C1 segment of cervical spinal cord (tissue), 14 donors: Measurements from ENCODE around the gene BAIAP2L1.
"Not testable (repeated sequence)": the region's sequence is repeated elsewhere in the genome, so short reads cannot be mapped to it uniquely, and the experiment has no call there.

ENCODE experiments used
- DNase-seq, 14 donors: peaks; one replicate each; lab custom pipeline; 2025; lab: John Stamatoyannopoulos, UW

BAIAP2L1 gene

DNA sequence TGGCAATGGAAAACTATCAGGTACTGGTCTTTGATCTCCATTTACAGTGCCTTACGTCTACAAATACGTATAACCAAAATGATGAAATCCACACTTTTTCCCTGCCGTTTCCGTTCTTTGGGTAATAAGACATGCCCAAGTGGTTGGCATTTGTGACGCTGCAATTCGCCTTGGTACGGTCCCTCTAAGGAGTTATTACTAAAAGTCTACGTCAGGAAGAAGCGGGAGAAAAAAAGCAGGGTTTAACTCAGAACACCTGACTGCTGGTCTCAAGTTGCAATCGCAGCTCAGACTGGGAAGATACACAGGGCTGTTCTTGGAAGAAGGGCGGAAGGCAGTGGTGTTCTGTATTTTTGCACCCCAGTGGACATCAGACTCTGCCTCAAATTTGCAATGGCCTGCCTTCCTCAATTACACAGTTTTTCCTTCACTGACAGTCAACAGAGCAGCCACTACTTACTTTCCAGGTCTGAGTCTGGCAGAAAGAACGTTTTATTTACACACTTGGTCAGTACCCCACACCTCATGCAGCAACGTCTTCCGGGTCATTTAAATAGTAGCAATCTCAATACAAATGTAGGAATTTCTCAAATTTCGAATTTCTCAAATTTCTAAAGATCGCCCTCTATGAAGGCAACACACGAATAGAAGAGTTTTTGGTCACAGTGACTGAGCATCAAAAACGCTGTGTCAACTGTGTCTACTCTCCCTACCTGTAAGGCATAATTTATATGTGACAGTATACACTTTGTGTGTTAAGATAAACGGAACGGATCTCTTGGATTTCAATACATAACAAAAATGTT, 2.1 kb downstream of the BAIAP2L1 start:
- no peak for DNase-seq

DNA sequence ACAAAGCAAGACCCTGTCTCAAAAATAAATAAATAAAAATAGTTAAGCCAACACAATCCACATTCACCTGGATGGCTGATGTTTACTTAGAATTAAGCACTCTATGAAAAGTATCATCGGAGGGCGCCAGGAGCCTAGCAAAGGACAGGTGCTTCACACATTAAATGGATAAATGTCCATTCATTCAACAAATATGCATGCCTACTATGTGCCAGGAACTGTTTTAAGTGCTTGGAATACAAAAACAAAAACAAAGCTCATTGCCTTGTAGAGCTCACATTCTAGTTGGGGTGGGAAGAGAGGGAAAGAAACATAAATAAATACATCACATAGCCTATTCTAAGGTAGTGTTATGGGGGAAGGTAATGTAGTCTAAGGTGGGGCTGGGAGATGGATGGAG, 4.1 kb downstream of the BAIAP2L1 start:
- no peak for DNase-seq

DNA sequence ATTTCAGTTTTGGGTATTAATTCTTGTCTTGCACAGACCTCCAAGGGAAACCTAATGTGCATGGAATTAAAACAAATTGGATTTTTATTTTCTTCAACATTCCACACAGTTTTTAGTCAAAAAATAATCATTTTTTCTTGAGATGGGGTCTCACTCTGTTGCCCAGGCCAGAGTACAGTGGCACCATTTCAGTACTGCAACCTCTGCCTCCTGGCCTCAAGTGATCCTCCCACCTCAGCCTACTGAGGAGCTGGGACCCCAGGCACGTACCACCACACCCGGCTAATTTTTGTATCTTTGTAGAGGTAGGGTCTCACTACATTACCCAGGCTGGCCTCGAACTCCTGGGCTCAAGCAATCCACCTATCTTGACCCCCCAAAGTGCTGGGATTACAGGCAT, 4.9 kb downstream of the BAIAP2L1 start:
- DNase-seq: no peak

DNA sequence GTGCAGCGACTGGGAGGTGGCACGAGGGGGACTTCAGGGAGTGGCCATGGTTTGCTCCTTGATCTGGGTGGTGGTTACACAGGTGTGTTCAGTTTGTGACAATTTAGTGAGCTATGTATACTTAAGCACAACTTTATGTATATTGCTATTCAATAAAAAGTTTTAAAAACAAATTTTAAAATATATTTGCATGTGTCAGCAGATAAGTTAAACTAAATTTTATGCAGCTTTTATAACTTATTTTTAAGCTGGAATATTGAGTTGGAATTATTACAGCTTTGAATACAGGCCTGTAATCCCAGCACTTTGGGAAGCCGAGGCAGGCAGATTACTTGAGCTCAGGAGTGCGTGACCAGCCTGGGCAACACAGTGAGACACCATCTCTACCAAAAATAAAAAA, 5.4 kb downstream of the BAIAP2L1 start:
- no peak for DNase-seq

DNA sequence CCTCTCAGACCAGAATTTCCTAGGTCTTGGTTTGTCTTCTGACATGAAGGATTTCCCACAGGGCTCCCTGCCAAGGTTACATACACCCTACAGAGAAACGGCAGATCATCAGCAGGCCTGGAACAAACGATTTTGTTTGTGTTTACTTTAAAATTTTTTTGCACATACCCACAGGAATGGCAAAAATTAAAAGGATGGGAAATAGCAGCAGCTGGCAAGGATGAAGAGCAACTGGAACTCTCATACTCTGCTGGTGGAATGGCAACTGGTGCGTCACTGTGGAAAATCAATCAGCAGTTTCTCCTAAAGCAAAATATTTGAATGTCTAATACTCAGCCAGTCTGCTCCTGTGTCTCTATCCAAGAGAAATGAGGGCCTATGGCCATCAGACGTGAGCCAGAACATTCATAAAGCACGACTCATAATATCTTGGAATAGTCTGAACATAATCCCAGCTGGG, 6.5 kb downstream of the BAIAP2L1 start:
- no peak for DNase-seq

DNA sequence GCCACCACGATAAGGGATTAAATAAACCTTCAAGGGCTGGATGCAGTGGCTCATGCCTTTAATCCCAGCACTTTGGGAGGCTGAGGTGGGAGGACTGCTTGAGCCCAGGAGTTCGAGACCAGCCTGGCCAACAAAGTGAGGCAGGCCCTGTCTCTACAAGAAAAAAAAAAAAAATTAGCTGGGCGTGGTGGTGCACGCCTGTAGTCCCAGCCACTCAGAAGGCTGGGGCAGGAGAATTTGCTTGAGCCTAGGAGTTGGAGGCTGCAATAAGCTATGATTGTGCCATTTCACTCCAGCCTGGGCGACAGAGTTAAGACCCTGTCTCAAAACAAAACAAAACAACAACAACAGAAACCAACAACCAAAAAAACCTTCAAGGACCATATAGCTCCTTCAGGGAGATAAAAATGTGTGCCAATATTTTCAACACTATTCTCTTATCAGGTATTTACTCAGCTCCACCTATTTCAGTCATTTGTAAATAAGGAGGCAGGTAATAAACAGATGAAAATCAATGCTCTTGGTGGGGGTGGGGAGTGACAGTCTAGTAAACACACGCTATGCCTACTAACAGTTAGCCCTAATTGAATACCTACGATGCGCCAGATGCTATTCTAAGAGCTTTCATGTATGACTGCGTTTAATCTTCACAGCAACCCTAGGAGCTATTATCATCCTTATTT, 13.2 kb downstream of the BAIAP2L1 start:
- DNase-seq: no peak

DNA sequence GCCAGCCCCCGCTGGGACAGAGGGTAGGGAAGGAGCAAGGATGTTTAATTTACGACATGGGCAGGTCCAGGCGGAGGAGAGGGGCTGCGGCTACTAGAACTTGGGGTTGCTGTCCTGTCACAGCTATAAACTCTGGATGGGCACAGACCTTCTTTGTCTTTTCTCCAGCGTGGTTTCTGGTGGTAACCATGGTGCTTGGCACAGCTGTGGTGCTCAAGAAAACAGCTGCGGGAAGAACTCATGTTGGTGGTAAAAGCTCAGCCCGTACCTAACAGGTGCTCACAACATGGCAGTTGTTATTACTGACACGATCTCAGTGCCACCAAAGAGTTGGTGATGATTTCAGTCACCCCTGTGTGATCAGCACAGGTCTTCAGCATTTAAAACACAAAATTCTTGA, 13.8 kb downstream of the BAIAP2L1 start:
- DNase-seq: no peak

DNA sequence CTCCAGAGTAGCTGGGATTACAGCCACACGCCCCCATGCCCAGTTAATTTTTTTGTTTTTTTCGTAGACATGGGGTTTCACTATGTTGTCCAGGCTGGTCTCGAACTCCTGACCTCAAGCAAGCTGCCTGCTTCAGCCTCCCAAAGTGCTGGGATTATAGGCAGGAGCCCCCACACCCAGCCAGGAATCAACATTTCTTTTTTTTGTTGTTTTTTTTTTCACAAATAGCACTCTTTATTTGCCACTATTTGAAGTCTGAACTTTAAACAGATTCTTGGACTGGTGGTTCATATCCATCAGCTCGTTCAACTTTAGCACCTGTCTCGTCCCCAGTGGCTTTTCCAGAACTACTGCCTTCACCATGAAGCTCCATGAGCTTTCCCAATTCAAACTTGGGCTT, 15.4 kb downstream of the BAIAP2L1 start:
- not testable (repeated sequence) for DNase-seq

DNA sequence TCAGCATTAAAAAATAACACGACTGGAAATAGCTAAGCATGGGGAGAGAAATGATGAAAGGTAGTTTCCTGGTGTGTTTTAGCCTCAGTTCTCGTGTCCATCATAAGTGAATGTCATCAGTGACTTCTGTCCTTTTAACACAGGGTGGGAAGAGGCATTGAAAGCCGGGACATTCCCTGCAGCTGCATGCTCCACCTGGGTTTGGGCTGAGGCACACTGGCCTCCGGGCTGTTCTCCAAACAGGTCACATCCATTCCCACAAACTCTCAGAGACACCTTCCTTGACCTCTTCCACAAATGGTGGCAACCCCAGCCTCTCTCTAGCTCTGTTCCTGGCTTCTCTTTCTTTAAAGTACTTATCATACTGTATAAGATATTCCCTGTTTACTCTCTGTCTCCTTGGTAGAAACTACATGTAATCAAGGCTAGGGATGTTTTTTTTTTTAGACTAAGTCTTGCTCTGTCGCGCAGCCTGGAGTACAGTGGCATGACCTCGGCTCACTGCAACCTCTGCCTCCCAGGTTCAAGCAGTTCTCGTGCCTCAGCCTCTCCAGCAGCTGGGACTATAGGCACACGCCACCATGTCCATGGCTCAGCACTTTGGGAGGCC, 22.6 kb downstream of the BAIAP2L1 start:
- DNase-seq: no peak

DNA sequence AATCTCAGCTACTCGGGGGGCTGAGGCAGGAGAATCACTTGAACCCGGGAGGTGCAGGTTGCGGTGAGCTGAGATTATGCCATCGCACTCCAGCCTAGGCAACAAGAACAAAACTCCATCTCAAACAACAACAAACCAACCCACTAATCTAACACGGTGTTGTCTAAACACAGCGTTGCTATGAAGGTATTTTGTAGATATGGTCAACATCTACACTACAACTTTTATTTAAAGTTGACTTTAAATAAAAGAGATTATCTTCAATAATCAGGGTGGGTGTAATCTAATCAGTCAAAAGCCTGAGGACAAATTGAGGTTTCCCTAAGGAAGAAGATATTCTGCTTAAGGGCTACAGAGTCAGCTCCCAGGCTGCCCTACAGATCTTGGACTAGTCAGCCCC, 24.2 kb downstream of the BAIAP2L1 start:
- no peak for DNase-seq

DNA sequence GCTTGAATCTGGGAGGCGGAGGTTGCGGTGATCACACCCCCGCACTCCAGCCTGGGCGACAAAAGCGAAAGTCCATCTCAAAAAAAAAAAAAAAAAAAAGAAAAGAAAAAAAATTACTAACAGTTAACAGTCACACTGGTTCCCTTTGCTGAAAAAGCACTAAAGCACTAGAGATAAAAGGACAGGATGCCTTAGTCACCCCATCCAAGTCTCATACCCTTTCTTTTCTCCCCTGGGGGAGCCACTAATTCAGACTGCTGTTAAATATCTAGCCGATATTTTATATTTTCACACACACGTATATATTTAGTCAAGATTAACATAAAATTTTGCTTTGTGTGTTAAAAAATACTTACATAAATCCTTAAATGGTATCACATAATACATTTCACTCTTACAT, 25.2 kb downstream of the BAIAP2L1 start:
- DNase-seq: no peak

DNA sequence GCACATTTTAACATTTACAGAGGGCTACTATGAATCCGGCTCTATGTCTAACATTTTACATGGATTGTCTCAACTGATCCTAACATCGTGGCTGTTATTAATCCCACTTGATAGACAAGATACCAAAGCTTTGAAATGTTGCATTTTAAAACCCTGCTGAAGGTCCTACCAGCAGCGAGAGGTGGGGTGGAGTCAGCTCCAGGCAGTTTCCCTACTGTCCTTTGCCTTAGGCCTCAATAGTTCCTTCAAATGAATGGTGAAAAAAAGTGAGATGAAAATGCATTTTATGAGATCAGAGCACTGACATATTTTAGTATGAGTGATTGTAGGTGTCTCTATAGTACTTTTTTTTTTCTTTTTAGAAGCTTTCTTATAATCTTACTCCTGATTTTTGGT, 26.6 kb downstream of the BAIAP2L1 start:
- no peak for DNase-seq

DNA sequence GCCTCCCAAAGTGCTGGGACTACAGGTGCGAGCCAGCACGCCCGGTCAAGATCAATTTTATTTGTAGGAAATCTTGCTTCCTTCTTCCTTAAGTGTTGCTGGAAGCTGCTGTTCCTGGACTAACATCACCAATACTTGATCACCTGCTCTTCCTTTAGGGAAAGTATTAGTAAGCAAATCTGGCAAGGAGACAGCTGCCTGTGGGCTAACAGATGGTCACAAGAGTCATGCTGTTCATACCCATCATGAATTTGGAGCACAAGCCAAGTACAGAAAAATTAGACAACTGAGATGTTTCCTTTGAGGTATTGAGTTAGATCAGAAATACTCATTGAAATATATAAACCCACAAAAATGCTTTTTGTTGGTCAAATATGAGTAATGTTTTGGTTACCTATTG, 27.9 kb downstream of the BAIAP2L1 start:
- DNase-seq: peak in 2 of 14 donors; percentile 1 to 79

DNA sequence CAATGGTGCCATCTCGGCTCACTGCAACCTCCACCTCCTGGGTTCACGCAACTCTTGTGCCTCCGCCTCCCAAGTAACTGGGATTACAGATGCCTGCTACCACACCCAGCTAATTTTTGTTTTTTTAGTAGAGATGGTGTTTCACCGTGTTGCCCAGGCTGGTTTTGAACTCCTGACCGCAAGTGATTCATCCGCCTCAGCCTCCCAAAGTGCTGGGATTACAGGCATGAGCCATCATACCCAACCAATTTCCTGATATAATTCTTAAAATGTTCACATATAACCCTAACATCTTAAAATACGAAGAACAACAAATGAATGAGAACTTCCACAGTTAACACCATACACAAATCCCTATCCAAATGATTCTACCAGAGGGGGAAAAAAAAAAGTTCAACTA, 31.2 kb downstream of the BAIAP2L1 start:
- DNase-seq: no peak

DNA sequence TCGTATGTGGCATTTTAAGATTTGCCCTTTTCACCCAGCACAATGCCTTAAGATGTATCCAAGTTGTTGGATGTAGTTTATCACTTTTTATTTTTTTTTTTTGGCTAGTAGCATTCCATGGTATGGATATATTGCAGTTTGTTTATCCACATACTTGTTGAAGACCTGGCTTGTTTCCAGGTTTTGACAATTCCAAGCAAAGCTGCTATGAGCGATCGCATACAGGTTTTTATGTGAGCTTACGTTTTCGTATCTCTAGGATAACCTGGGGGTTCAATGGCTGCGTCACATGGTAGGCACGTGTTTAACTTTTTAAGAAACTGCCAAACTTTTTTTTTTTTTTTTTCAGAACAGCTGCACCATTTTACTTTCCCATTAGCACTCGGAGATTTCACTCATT, 32.2 kb downstream of the BAIAP2L1 start:
- no peak for DNase-seq

DNA sequence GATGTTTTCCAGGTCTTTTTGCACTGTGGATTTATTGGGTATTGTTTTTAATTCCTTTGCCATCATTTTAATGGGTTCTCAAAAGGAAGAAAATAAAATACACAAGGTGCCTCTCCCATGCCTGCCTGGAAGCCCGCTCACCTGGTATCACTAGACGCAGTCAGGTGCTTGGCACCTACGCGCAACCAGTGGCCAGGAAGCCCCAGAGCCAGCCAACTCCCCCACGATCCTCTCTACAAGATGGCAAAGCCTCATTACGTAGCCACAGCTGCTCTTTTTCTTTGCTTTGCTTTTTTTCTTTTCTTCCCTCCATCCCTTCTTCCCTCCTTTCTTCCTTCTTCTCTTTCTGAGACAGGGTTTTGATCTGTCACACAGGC, 34.3 kb downstream of the BAIAP2L1 start:
- DNase-seq: no peak

DNA sequence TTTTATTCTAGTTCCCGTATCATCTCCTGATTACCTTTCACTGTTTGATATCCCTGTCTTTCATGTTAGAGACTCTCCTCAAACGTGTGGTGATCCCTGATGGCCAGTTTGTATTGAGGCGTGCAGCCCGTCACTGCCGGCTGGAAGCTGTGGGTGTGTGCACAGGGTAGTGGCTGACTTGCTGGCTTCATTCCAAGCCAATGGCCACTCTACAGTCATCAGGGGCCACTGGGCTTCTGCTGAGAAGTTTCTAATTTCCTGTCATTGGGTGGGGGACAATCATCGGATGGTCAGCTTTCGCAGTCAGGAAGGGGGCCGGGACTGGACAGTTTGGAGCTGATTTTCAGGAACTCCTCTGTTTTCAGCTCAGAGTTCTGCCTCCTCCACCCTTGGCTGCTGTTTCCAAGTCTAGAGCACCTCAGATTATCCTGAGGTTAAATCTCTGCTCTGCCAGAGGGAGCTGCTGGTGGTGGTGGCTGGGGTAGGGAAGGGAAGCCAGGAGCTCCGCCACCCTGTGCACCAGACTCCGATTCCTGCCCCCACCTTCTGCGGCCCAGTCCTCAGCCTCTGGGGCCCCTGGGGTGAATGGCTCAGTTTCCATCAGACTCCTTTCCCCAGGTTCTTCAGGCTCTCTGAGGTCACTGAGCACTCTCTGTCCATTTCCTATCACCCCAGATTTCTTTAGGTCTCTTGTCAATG, 34.9 kb downstream of the BAIAP2L1 start:
- DNase-seq: no peak

DNA sequence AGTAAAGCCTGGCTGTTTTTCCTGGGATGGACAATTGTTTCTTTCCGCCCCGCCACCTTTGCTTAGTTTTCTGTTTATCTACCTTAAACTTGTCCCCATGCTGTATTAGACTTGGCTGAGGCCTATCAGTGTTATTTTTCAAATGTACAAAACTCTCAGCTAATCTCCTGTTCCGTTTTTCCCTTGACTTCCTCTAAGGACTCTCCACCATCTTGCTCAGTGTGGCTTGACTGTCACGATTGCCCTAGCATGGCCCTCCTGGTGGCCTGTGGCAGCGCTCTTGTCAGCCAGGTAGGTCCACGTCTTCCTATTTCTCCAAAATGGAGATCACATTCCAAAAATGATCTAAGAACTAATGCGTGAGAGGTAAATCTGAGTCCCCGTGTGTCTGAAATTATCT, 36.7 kb downstream of the BAIAP2L1 start:
- no peak for DNase-seq

DNA sequence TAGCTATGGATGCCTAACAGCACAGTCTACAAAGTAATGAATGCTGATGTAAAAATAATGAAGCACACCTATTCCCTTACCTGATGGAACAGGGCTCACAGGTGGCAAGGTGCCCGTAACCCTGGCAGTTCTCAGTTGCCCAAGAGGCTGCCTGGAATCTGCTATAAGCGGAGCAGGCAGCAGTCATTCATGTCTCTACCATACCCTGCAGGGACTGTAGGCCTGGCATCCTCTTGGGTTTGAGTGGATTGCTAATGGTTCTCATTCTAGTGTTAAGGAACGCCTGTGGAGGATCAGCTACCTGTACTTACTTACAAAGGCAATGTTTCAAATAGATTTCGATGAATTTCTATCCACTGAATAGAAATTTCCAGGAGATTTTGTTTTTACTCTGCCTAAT, 38.4 kb downstream of the BAIAP2L1 start:
- DNase-seq: no peak

DNA sequence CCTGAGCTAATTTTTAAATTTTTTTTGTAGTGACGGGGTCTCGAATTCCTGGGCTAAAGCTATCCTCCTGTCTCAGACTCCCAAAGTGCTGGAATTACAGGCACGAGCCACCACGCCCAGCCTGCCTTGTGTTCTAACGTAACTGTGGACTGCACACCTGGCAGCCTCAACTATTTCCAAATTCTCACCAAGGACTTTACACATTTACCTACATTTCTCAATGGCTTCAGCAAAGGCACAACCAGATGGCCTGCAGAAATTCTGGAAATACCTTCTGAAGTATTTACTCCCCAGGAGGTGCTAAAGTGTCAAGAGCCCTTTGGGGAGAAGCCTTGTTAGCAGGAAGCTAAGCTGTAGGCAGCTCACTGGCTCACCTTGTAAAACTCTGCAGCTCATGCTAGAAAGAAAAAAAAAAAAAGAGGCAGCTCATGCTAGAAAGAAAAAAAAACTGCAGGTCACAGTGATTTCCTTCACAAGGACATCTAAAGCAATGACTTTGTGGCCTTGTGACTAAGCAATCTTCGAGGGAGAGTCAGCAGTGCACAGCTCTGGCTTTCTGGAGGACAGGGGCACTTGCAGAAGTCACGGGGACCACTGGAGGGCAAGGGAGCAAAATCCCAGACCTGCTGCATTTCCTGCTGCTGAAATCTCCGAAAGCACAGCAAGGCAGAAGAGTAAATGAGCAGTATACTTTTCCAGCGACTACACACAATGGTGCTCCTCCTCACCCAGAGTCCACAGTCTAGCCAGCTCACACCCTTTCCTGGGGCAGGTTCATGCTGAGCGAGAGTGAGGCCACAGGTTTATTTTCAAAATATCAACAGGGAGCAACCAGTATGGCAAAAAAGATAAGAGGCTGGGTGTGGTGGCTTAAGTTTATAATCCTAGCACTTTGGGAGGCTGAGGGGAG, 40.4 kb downstream of the BAIAP2L1 start:
- no peak for DNase-seq

DNA sequence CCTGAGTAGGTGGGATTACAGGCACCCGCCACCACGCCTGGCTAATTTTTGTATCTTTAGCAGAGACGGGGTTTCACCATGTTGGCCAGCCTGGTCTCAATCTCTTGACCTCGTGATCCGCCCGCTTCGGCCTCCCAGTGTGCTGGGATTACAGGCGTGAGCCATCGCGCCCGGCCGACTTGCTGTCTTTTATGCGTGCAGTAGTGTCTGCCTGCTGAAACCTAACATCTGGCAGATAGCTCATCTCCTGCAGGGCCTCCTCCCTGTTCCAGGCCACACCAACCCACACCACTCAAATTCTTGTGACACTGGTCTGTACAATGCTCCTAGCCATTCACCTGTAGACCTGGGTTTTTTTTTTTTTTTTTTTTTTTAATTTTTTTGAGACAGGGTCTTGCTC, 41.5 kb downstream of the BAIAP2L1 start:
- no peak for DNase-seq
